HG02642 (cell line): ENCODE data around the gene HIF3A.

Source experiments
- ATAC-seq: cut with Tn5 transposase; IDR thresholded peaks from one replicate; pipeline ENCODE4 v1.9.1; 2021; ENCODE audit warnings: mild to moderate bottlenecking; ENCODE audit not compliant: unreplicated experiment, poor library complexity

HIF3A gene

DNA sequence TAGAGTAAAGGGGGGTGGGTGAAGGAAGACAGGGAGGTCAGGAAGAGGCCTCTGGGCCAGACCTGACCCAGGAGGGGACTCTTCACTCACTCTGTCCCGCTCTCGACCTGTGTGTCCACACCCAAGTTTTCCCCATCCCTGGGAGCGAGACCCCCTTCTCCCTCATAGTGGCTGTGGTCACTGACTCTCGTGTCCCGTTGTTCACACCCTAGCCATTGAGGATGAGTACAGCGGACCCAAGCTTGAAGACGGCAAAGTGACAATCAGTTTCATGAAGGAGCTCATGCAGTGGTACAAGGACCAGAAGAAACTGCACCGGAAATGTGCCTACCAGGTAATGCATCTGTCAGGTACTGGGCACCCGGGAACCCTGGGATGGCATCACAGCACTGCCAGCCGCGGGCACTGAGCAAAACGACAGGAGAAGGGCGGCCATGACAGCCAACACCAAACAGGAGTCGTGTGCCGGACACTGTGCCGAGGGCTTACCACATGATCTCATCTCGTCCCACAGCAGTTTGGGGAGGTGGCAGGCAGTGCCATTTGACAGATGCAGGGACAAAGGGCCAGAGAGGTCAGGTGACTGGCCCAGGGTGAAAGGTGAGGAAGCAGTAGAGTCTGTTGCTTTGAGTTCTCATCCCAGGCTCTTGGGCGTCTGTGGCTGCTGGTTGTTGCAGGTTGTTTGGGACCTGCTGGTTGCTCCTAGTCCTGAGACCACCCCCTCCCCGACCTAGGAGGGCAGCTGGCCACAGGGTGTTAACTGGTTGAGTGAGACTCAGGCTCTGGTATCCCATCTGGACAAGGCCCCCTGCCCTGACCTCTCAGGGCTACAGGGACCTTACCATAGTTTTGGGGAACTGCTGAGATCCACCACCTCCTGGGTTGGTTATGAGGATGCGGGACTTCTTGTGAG lies 79.7 kb downstream of the HIF3A start:
- no peak for ATAC-seq

DNA sequence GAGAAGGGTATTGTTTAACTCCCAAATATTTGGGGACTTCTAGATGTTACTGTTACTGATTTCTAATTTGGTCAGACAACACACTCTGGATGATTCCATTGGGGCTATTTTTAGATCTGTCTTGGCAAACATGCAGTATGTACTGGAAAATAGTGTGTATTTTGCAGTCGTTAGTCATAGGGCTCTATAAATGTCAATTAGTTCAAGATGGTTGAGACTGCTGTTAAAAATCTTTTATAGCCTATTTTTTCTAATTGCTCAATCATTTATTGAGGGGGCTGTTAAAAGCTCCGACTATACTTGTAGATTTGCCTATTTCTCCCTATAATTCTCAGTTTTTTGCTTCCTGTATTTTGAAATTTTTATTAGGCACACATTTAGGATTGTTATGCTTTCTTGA lies 81.4 kb downstream of the HIF3A start:
- ATAC-seq: no peak

DNA sequence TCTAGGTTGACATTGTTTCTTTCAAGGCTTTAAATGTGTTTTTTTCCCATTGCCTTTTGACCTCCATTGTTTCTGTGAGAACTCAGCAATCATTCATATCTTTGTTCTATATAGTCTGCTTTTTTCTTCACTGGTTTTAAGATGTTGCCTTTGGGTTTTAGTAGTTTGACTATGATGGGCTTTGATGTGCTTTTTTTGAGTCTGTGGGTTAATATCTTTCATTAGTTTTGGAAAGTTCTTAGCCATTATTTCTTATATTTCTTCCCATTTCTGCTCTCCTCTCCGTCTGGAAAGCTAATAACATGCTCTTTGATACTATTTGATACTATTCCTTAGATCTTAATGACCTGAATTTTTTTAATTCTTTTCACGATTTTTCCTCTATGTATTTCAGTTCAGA lies 83.8 kb downstream of the HIF3A start:
- no peak for ATAC-seq

DNA sequence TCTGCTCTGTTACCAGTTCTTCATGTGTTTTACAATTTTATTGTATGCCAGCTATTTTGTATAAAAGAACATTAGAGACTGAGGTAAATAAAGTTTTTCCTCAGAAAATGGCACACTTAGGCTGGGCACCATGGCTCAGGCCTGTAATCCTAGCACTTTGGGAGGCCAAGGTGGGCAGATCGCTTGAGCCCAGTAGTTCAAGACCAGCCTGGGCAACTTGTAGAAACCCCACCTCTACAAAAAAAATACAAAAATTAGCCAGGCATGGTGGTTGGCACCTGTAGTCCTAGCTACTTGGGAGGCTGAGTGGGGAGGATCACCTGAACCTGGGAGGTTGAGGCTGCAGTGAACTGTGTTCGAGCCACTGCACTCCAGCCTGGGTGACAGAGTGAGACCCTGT lies 84.5 kb downstream of the HIF3A start:
- no peak for ATAC-seq

DNA sequence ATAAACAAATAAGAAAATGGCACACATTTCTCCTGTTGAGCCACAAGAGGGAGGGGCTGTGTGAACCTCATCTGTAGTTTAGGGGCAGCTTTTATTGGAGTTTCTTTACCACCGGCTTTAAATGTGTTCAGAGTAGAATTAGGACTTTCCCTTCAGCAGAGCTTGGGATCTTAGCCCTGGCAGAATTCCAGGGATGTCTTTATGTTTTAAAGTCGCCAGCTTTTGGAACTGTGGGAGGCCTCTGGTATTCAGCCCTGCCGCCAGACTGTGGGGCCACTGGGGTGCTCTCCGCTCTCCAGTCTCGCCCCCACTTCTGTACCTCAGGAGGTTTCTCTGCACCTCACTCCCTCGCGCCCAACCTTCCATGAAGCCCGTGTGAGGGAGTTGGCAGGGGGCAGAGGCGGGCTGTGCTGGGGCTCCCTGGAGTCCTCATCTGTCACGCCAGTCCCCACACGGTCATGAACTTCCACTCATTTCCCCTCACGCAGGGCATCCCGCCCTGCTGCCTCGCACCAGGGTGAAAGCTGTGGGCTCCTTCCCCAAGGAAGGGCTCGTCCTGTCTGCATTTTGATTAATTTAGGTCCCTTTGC lies 85.0 kb downstream of the HIF3A start:
- no peak for ATAC-seq

DNA sequence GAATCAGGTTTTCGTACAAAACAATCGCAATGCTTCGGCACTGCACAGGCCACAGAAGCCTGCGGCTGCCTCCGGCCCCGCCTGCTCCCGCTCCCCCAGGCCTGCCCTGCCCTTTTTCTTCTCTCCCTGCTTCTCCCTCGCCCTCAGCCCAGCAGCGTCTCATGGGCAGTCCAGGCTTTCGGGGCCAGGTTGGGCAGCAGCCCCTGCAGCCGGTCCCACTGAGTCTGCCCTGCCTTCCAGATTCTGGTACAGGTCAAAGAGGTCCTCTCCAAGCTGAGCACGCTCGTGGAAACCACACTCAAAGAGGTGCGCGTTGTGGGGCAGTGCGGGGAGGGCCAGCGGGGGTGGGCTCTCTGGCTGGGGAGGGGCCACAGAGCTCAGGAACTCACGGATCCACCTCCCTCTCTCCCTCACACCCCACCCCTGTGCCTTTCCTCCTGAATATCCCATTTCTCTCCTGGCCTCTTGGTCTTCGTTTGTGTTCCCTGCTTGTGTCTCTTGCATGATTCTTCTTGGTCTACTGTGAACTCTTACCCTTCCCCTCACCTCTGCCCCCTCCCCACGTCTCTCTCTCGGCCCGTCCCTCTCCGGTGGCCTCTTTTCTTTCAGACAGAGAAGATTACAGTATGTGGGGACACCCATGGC lies 86.5 kb downstream of the HIF3A start:
- ATAC-seq: no peak

DNA sequence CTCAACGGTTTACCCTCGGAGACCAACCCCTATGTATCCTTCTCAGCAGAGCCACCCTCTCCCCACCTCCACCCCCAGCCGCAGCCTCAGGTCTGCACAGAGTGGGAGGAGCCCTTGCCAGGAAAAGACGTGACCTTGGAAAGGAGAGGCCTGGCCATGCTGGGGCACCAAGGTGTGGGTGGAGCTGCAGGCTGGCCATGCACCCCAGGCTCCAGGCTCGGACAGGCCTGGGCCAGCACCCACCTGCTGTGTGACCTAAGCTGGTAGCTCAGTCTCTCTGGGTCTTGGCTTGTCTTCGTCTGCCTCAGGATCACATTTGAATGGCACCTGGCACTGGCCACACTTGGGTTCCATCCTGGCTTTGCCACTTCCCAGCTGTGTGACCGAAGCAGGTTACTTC lies 87.0 kb downstream of the HIF3A start:
- no peak for ATAC-seq

DNA sequence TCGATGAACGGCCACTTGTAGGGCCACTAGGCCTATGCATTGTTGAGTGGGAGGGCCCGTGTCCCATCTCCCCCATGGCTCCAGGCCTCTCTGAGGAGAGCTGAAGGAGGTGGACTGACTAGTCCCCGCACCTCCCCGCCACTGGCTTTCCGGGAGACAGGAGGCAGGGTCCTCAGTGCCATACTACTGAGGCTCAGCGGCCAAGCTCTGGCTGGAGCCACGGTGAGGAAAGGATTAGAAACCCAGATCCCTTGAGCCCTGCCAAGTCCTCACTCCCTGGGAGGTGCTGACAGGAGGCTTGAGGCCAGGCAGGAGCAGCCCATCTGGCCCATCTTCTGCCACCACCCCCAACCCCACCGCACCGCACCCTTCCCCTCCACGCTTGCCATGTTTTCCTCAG lies 87.6 kb downstream of the HIF3A start:
- ATAC-seq: no peak

DNA sequence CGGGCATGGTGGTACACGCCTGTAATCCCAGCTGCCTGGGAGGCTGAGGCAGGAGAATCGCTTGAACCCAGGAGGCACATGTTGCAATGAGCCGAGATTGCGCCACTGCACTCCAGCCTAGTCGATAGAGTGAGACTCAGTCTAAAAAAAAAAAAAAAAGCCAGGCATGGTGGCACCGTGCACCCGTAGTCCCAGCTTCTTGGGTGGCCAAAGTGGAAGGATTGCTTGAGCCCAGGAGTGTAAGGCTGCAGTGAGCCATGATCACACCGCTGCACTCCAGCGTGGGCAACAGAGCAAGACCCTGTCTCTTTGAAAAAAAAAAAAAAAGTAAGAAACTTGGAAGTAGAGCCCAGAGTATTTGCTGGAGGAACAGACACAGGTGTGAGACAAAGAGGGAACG lies 88.8 kb downstream of the HIF3A start:
- ATAC-seq: no peak

DNA sequence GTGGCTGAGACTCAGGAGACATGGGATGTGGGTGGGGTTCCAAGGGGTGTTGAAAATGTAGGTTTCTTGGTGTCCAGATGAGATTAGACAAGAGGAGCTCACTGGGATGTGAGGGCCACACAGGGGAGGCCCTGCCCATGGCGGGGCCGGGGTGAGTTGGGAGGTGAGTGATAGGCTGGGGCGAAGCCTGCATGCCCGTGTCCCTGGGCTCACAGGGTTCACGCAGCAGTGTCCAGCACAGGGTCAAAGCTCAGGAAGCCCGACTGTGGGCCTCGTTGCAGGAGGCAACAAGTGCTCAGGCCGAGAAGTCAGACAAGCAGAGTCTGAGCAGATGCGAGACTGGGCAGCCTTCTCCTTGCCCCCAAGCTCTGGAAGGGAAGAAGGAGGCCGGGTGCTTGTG lies 89.3 kb downstream of the HIF3A start:
- ATAC-seq: no peak

DNA sequence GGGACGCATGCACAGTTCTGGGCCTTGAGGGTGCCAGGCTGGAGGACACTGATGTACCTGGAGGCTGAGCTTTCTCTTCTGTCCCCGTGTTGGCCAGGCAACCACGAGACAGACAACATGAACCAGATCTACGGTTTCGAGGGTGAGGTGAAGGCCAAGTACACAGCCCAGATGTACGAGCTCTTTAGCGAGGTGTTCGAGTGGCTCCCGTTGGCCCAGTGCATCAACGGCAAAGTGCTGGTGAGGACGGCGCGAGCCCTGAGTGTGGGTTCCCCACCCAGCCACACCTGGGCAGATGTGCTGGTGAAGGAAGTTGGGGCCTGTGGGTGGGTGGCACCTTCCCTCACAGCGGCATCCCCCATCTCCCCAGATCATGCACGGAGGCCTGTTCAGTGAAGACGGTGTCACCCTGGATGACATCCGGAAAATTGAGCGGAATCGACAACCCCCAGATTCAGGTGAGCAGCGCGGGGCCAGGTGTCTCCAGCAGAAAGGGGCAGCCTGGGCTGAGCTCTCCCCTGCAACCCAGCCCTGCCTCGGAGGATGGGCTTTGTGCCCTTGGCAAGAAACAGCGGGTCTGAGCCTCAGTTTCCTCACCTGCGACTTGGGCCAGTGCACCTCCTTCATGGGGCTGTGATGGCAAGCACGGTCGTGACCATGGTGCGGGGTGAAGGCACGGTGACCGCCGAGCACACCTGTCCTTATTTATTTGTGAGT lies 90.3 kb downstream of the HIF3A start:
- no peak for ATAC-seq

DNA sequence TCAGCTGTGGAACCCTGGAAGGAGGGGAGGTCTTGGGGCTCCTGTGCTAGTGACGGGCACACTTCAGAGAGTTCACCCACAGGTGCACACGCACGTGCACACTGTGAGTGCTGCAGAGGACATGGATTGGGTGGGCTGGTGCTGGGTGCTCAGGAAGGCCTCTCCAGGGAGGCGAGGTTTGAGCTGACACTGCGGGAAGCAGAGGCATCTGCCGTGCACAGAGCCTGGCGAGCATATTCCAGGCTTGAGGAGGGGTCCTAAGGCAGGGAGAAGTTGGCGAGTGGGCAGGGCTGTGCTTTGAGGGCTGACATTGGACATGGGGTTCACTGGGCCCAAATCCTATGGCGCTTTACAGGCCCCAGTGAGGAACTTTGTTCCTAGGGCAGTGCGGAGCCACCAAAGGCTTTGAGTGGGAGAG lies 90.9 kb downstream of the HIF3A start:
- ATAC-seq: no peak

DNA sequence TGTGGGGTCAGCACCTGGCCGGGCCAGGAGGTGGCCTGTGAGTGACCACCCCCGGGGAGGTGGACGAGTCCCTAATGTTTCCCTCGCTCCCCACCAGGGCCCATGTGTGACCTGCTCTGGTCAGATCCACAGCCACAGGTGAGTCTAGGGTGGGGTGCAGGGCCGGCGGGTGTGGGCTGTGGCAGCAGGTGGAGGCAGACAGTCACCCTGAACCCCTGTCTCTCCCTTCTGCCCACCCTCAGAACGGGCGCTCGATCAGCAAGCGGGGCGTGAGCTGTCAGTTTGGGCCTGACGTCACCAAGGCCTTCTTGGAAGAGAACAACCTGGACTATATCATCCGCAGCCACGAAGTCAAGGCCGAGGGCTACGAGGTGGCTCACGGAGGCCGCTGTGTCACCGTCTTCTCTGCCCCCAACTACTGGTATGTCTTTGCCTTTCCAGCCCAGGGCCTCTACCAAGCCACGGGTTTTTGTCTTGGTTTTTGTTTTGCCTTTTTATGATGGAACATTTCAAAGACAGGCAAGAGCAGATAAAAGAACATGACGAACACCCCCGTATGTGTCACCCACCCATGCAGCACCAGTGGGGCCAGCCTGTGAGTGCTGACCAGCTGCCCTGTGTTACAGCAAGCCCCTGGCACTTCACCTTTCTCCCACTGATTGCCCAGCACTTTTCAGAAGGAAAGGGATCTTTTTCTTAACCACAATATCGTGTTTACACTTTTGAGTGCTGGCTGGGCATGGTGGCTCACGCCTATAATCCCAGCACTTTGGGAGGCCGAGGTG lies 91.7 kb downstream of the HIF3A start:
- ATAC-seq: no peak

DNA sequence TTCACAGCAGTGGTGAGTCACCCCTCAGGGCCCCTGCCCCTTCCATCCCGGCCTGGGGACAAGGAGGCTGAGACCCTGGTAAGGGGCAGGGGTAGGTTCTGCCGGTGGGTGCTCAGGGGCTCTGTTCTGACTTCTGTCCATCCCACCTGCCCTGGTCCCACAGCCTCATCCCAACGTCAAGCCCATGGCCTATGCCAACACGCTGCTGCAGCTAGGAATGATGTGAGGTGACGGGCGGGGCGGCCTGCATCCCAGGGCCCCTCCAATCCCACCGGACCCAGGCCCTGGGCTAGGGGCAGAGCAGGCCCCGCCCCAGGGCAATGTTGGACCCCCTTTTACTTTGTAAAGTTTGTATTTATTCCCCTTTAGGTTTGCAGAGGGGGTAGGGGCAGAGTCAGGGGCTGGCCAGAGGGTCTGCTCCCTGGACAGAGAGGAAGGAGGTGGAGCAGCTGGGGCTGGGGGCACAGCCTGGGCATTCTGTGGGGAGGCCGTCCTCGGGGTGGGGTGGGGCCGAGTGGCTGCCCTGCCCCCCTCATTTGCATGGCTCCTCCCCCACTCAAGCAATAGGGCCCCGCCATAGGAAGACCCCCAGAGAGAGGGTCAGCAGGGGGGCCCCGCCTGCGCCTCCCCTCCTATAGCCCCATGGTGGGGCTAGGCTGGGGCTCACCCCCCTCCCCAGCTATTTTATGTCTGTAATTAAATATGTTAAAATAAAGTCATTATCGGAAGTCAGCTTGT lies 93.4 kb downstream of the HIF3A start:
- ATAC-seq: no peak

DNA sequence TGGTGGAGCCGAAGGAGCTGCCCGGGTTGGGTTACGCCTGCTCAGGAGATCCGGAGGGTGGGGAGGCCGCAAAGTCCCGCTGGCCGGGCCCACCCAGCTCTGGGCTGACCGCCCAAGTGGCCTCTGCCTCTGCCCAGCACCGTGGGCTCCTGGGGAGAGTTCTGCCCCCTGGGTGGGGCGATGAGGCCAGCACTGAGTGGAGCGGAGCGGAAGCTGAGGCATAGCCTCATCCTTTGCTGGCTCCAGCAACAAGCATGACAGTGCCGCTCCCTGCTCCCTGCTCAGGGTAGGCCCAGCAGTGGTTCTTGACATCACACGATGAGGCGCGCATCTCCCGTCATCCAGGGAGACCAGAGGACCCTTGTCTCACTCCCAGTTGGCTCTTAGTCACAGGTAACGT lies 94.0 kb downstream of the HIF3A start:
- no peak for ATAC-seq

DNA sequence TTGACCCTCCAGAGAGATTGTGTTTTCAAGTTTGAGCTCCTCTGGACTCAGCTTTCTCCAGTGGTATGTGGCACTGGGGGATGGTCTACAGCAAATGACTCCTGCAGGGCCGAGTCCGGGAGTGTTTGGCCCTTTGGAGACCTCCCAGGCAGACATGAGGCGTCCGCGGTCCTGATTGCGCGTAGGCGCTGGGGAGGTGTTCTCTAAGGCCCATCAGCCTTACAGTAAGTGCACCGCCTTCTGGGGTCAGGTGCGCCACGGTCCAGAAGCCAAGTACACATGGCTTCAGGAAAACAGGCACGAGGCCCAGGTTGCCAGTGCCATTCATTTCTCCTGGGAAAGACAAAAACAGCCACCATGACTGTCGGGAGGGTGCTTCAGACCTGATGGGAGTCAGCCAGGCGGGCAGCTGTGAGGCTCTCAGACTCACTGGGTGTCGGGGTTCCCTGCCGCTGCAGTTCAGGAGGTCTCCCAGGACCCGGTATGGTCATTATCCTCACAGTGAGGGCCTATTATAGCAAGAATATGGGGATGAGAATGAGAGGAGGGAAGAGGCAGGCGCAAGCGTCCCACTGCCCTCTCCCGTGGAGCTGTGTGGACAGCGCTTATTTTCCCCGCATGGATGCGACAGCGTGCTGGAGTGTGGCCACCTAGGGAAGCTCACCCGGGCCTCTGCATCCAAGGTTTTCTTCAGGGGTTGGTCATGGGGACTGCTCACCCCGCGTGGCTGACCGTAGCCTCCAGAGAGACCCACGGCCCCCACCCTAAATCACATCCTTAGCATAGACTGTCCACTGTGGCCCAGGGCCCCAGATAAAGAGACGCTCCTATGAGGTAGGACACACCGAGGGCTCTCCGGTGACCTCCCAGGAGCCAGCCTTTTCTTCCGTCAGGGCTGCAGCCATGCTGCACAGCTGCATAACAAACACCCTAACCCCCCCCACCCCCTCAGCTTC lies 94.7 kb downstream of the HIF3A start:
- ATAC-seq: no peak

DNA sequence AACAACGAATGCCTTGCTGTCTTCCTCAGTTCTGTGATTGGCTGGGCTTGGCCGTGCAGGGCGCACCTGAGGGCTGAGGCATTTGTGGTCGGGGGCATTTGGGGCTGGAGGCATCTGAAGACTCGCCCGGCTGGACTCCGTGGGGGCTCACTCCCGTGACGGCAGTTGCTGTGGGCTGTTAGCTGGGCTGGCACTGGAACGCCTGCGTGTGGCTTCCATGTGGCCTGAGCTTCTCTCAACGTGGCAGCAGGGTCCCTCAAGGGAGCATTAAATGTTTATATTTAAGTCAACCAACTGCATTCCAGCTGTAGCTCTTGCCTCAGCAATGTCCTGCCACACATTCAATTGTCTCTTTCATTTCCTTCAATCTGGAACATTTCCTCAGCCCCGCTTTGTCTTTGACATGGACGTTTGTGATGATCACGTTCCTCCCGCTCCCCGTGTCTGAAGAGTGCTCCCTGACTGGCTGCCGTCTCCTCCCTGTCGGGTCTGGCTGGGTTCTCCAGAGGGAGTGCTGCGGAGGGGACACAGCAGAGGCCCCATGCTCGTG lies 95.5 kb downstream of the HIF3A start:
- no peak for ATAC-seq

DNA sequence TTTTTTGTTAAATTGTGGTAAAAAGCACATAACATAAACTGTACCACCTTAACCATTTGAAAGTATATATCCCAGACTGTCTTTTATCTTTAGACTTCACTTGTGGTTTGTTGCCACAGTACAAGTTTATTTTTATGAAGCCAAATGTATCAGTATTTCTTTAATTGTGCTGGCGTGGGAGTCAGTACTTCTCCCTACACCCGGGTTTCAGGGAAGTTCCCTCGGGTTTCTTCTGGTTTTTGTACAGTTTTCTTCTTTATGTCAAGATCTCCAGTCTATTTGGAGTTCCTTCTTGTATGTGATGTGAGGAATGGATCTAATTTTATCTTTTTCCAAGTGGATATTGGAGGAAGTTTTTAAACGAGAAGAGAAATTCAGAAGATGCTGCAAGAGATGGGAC lies 96.0 kb downstream of the HIF3A start:
- ATAC-seq: no peak
